Liver (tissue), 9 donors: ENCODE results near the gene CEPT1. TPM values are rescaled to one million over a fixed set of nuclear protein-coding genes. Genes with fewer than 3 reads are reported as not detected.

ENCODE experiments used
- DNase-seq: peaks from one replicate; pipeline ENCODE4 v3.0.0-alpha.2; 2017; ENCODE audit warnings: low spot score
- H3K27ac ChIP-seq, 2 donors: one replicate each; pipeline ENCODE4 v1.7.0; 2013; ENCODE audit warnings: inconsistent platforms in 2 of 2, low read length in 2 of 2, control low read depth in 1 of 2, low read depth in 1 of 2, mild to moderate bottlenecking in 1 of 2
- H3K27me3 ChIP-seq, 4 donors: one replicate each; pipeline versions ENCODE4 v1.6.1 to v1.7.0; 2013; ENCODE audit warnings: low read length in 3 of 4, inconsistent platforms in 1 of 4, mild to moderate bottlenecking in 1 of 4, moderate library complexity in 1 of 4; ENCODE audit not compliant: control insufficient read depth in 4 of 4, insufficient read depth in 4 of 4
- H3K36me3 ChIP-seq, 4 donors: one replicate each; pipeline versions ENCODE4 v1.6.1 to v1.7.0; 2013; ENCODE audit warnings: low read length in 3 of 4, mild to moderate bottlenecking in 3 of 4, low read depth in 1 of 4, moderate library complexity in 1 of 4; ENCODE audit not compliant: control insufficient read depth in 4 of 4, insufficient read depth in 3 of 4
- H3K4me1 ChIP-seq, 4 donors: one replicate each; pipeline versions ENCODE4 v1.6.1 to v1.7.0; 2013; ENCODE audit warnings: low read length in 3 of 4, mild to moderate bottlenecking in 3 of 4, moderate library complexity in 1 of 4; ENCODE audit not compliant: control insufficient read depth in 4 of 4, insufficient read depth in 4 of 4
- H3K4me3 ChIP-seq, 3 donors: one replicate each; pipeline versions ENCODE4 v1.6.1 to v1.7.0; 2013; ENCODE audit warnings: low read length in 3 of 3, control low read depth in 1 of 3, low read depth in 1 of 3, mild to moderate bottlenecking in 1 of 3
- H3K9ac ChIP-seq, 2 donors: one replicate each; pipeline ENCODE4 v1.7.0; 2013; ENCODE audit warnings: low read length in 2 of 2, mild to moderate bottlenecking in 2 of 2, moderate library complexity in 2 of 2, control low read depth in 1 of 2, low read depth in 1 of 2
- H3K9me3 ChIP-seq, 4 donors: one replicate each; pipeline versions ENCODE4 v1.6.1 to v1.7.0; 2013; ENCODE audit warnings: low read length in 3 of 4; ENCODE audit not compliant: control insufficient read depth in 4 of 4
- ATF3 ChIP-seq: IDR thresholded peaks from 2 replicates; pipeline ENCODE4 v1.6.1; 2016; ENCODE audit warnings: antibody characterized with exemption
- CTCF ChIP-seq: fragments of 150-350 bp; IDR thresholded peaks from 2 replicates; pipeline ENCODE4 v1.5.1; 2017; ENCODE audit warnings: improper control_type of control experiment, low read depth, low read length; ENCODE audit not compliant: missing input control
- EGR1 ChIP-seq, 2 donors: IDR thresholded peaks; 2 replicates each; pipeline ENCODE4 v1.6.1; 2016 to 2018; ENCODE audit warnings: antibody characterized with exemption in 2 of 2, low read depth in 2 of 2
- FOXA1 ChIP-seq: IDR thresholded peaks from 2 replicates; pipeline ENCODE4 v1.6.1; 2016; ENCODE audit warnings: antibody characterized with exemption
- FOXA2 ChIP-seq: IDR thresholded peaks from 2 replicates; pipeline ENCODE4 v1.6.1; 2016; ENCODE audit warnings: antibody characterized with exemption
- GABPA ChIP-seq, 2 donors: IDR thresholded peaks in 1 of 2; conservative IDR thresholded peaks in 1 of 2; 2 replicates each; pipeline ENCODE4 v1.6.1; 2016; ENCODE audit warnings: antibody characterized with exemption in 2 of 2, mild to moderate bottlenecking in 1 of 2, moderate library complexity in 1 of 2
- HNF4A ChIP-seq, 2 donors: conservative IDR thresholded peaks; 2 replicates each; pipeline ENCODE4 v1.6.1; 2016; ENCODE audit warnings: antibody characterized with exemption in 2 of 2, mild to moderate bottlenecking in 2 of 2
- HNF4G ChIP-seq: IDR thresholded peaks from 2 replicates; pipeline ENCODE4 v1.6.1; 2016; ENCODE audit warnings: antibody characterized with exemption
- JUND ChIP-seq, 2 donors: IDR thresholded peaks; 2 replicates each; pipeline ENCODE4 v1.6.1; 2016; ENCODE audit warnings: antibody characterized with exemption in 2 of 2
- MAX ChIP-seq: IDR thresholded peaks from 2 replicates; pipeline ENCODE4 v1.6.1; 2016; ENCODE audit warnings: antibody characterized with exemption
- NR2F2 ChIP-seq: IDR thresholded peaks from 2 replicates; pipeline ENCODE4 v1.6.1; 2016; ENCODE audit warnings: antibody characterized with exemption
- RAD21 ChIP-seq, 2 donors: IDR thresholded peaks; 2 replicates each; pipeline ENCODE4 v1.6.1; 2016; ENCODE audit warnings: antibody characterized with exemption in 2 of 2, mild to moderate bottlenecking in 2 of 2
- REST ChIP-seq: IDR thresholded peaks from 2 replicates; pipeline ENCODE4 v1.6.1; 2016; ENCODE audit warnings: antibody characterized with exemption, mild to moderate bottlenecking
- RXRA ChIP-seq, 2 donors: IDR thresholded peaks; 2 replicates each; pipeline ENCODE4 v1.6.1; 2017 to 2018; ENCODE audit warnings: antibody characterized with exemption in 2 of 2, mild to moderate bottlenecking in 1 of 2
- SP1 ChIP-seq: IDR thresholded peaks from 2 replicates; pipeline ENCODE4 v1.6.1; 2018; ENCODE audit warnings: antibody characterized with exemption, mild to moderate bottlenecking
- TAF1 ChIP-seq: conservative IDR thresholded peaks from 2 replicates; pipeline ENCODE4 v1.6.1; 2016; ENCODE audit warnings: antibody characterized with exemption, mild to moderate bottlenecking
- YY1 ChIP-seq: IDR thresholded peaks from 2 replicates; pipeline ENCODE4 v1.6.1; 2016; ENCODE audit warnings: antibody characterized with exemption, mild to moderate bottlenecking
- WGBS: extraction: QIAGEN DNeasy Blood & Tissue Kit; methylation state at CpG from one replicate; pipeline ENCODE4 v1.1.7; 2013; 5-methylcytosine and 5-hydroxymethylcytosine counted together
- polyA plus RNA-seq, 2 donors: library from polyadenylated mRNA; stranded (reverse) in 1 of 2; unstranded in 1 of 2; fragments of 200-250 nt in 1 of 2; fragments of >200 nt in 1 of 2; fragmentation: Nextera tagmentation in 1 of 2; extraction: Ambion mirVana in 1 of 2; gene quantifications; one replicate each; pipeline versions ENCODE4 v1.2.1 to v1.2.3, GENCODE V29; 2013 to 2015
- total RNA-seq, 2 donors: library from RNA; depleted of rRNA; stranded (reverse); fragments of >200 nt; gene quantifications; one replicate each; pipeline ENCODE4 v1.2.3, GENCODE V29; 2014
- donor health status: healthy.
- donor health status: healthy.
- donor health status: healthy.
- donor health status: healthy.
- donor health status: healthy.

CEPT1 gene
- total and polyA plus RNA-seq, 4 donors, result 10.0 to 37.3 (median 27.7) TPM

GRCh38 chr1:111198836-111199235 lies 58.8 kb downstream of the CEPT1 start:
- TF ChIP-seq GABPA (IDR thresholded peaks at IDR 0.05 in 1 of 2, conservative IDR thresholded peaks at IDR 0.05 in 1 of 2) (no peak), CTCF (no peak)
- peak overlapping the region in 1 of 2 donors; percentile 37 for H3K9ac ChIP-seq
- H3K9me3 ChIP-seq, result no peaks in the 10 kb centered on the region
- peak overlapping the region in 1 of 2 donors; percentile 80 for H3K27ac ChIP-seq
- peaks cover 16 to 85% (median 71%) of the 10 kb centered on the region in 4 donors for H3K4me1 ChIP-seq
- WGBS, result 89% methylated on average over 5 of the region's 5 CpGs
- no peaks in the 10 kb centered on the region for H3K27me3 ChIP-seq
- peaks cover 0 to 17% (median 1%) of the 10 kb centered on the region in 4 donors for H3K36me3 ChIP-seq
- DNase-seq, result no peak
- H3K4me3 ChIP-seq, result peak overlapping the region in 2 of 3 donors; percentile 7 to 16

GRCh38 chr1:111199329-111199728 lies 59.3 kb downstream of the CEPT1 start:
- no peaks in the 10 kb centered on the region for H3K9me3 ChIP-seq
- no peak for DNase-seq
- H3K9ac ChIP-seq, result peak overlapping the region in 1 of 2 donors; percentile 41
- peak overlapping the region in 2 of 3 donors; percentile 7 to 19 for H3K4me3 ChIP-seq
- H3K4me1 ChIP-seq, result peaks cover 12 to 80% (median 66%) of the 10 kb centered on the region in 4 donors
- peaks cover 0 to 17% (median 1%) of the 10 kb centered on the region in 4 donors for H3K36me3 ChIP-seq
- peak overlapping the region; percentile 55 to 80 for H3K27ac ChIP-seq
- 82% methylated on average over 3 of the region's 3 CpGs for WGBS
- TF ChIP-seq NR2F2, result no peak
- TF ChIP-seq REST, result no peak
- no peak for TF ChIP-seq RAD21 (IDR thresholded peaks at IDR 0.05)
- no peak for TF ChIP-seq YY1
- TF ChIP-seq FOXA2, result no peak
- no peak for TF ChIP-seq FOXA1
- TF ChIP-seq SP1, result no peak
- TF ChIP-seq JUND (IDR thresholded peaks at IDR 0.05), result no peak
- no peak for TF ChIP-seq ATF3
- TF ChIP-seq TAF1, result no peak
- no peak for TF ChIP-seq CTCF
- no peak for TF ChIP-seq RXRA (IDR thresholded peaks at IDR 0.05)
- no peak for TF ChIP-seq EGR1 (IDR thresholded peaks at IDR 0.05; ENCODE audit: low read depth in 2 of 2)
- no peak for TF ChIP-seq HNF4G
- no peak for TF ChIP-seq MAX
- TF ChIP-seq HNF4A (conservative IDR thresholded peaks at IDR 0.05), result no peak
- H3K27me3 ChIP-seq, result no peaks in the 10 kb centered on the region
